ENCODE data around the gene ETV3. TPM values are rescaled to one million over a fixed set of nuclear protein-coding genes. Genes with fewer than 3 reads are reported as not detected.

ETV3 gene
- total RNA-seq, 1 donor from 2014 or later = 6.0 TPM

GRCh38 chr1:157140063-157140588 is 1.9 kb upstream of the ETV3 start:
- ATAC-seq (no peak), DNase-seq (ENCODE audit: low spot score) (no peak)

GRCh38 chr1:157139052-157139715 is 989 bp upstream of the ETV3 start:
- ATAC-seq = no peak
- DNase-seq (ENCODE audit: low spot score) = no peak

GRCh38 chr1:157137408-157138219 is 581 bp downstream of the ETV3 start:
- DNase-seq (ENCODE audit: low spot score) (no peak), ATAC-seq (peak; percentile 3)

- ATAC-seq = no peak
- DNase-seq (ENCODE audit: low spot score) = no peak
These were observed 1.2 kb downstream of the ETV3 start for GRCh38 chr1:157137046-157137407.

GRCh38 chr1:157136133-157136532 is 2.1 kb downstream of the ETV3 start:
- no peak for ATAC-seq
- no peak for DNase-seq (ENCODE audit: low spot score)

GRCh38 chr1:157135646-157136045 is 2.5 kb downstream of the ETV3 start:
- ATAC-seq = peak; percentile 26
- no peak for DNase-seq (ENCODE audit: low spot score)

- DNase-seq (ENCODE audit: low spot score) = no peak
- ATAC-seq = no peak
These were observed 3.1 kb downstream of the ETV3 start for GRCh38 chr1:157135070-157135469.

GRCh38 chr1:157134442-157134841 is 3.8 kb downstream of the ETV3 start:
- no peak for ATAC-seq
- no peak for DNase-seq (ENCODE audit: low spot score)

- no peak for ATAC-seq
- DNase-seq (ENCODE audit: low spot score) = no peak
These were observed 4.8 kb downstream of the ETV3 start for GRCh38 chr1:157133426-157133825.

GRCh38 chr1:157132616-157133167 is 5.5 kb downstream of the ETV3 start:
- ATAC-seq (no peak), DNase-seq (ENCODE audit: low spot score) (no peak)

- no peak for DNase-seq (ENCODE audit: low spot score)
- no peak for ATAC-seq
These were observed 6.1 kb downstream of the ETV3 start for GRCh38 chr1:157132111-157132510.

- DNase-seq (ENCODE audit: low spot score) (no peak), ATAC-seq (no peak)
These were observed 6.9 kb downstream of the ETV3 start for GRCh38 chr1:157131281-157131680.

- ATAC-seq = no peak
- no peak for DNase-seq (ENCODE audit: low spot score)
These were observed 13.3 kb downstream of the ETV3 start for GRCh38 chr1:157124855-157125254.

- ATAC-seq = no peak
- DNase-seq (ENCODE audit: low spot score) = no peak
These were observed 18.7 kb downstream of the ETV3 start for GRCh38 chr1:157119448-157119847.

- DNase-seq (ENCODE audit: low spot score) = no peak
- no peak for ATAC-seq
These were observed 19.2 kb downstream of the ETV3 start for GRCh38 chr1:157119008-157119407.

- no peak for DNase-seq (ENCODE audit: low spot score)
- ATAC-seq = no peak
These were observed 20.6 kb downstream of the ETV3 start for GRCh38 chr1:157117527-157118057.

- ATAC-seq (no peak), DNase-seq (ENCODE audit: low spot score) (no peak)
These were observed 21.5 kb downstream of the ETV3 start for GRCh38 chr1:157116737-157117103.

GRCh38 chr1:157115851-157116736 is 22.1 kb downstream of the ETV3 start:
- ATAC-seq (no peak), DNase-seq (ENCODE audit: low spot score) (no peak)

- ATAC-seq (peak; percentile 64), DNase-seq (ENCODE audit: low spot score) (no peak)
These were observed 22.8 kb downstream of the ETV3 start for GRCh38 chr1:157115429-157115838.

- DNase-seq (ENCODE audit: low spot score) = no peak
- no peak for ATAC-seq
These were observed 23.7 kb downstream of the ETV3 start for GRCh38 chr1:157114183-157115121.

Measured in left lobe of liver (tissue), 2 donors.